Stomach (tissue), 9 donors: ENCODE data around the gene COG3. TPM values are rescaled to one million over a fixed set of nuclear protein-coding genes. Genes with fewer than 3 reads are reported as not detected.

ENCODE experiments used
- DNase-seq, 2 donors: peaks; one replicate each; pipeline versions ENCODE4 v3.0.0 to v3.0.0-alpha.2; 2013 to 2019
- H3K27ac ChIP-seq, 5 donors: fragments of 200-600 bp in 4 of 5; sonication (generic) in 4 of 5; one replicate each; pipeline ENCODE4 v1.5.1; 2013 to 2019; ENCODE audit warnings: mild to moderate bottlenecking in 1 of 5, moderate library complexity in 1 of 5
- H3K27me3 ChIP-seq, 3 donors: fragments of 200-600 bp; sonication (generic); one replicate each; pipeline ENCODE4 v1.5.1; 2017 to 2019; ENCODE audit warnings: mixed run types in 1 of 3
- H3K36me3 ChIP-seq, 4 donors: fragments of 200-600 bp; sonication (generic); 1 replicate in 3 of 4; 2 replicates in 1 of 4; pipeline ENCODE4 v1.5.1; 2016 to 2019
- H3K4me1 ChIP-seq, 4 donors: fragments of 200-600 bp; sonication (generic); one replicate each; pipeline ENCODE4 v1.5.1; 2016 to 2019
- H3K4me3 ChIP-seq, 4 donors: fragments of 200-600 bp; sonication (generic) in 3 of 4; one replicate each; pipeline ENCODE4 v1.5.1; 2016 to 2019; ENCODE audit warnings: mild to moderate bottlenecking in 1 of 4
- H3K9me3 ChIP-seq, 4 donors: fragments of 200-600 bp; sonication (generic); one replicate each; pipeline ENCODE4 v1.5.1; 2016 to 2019
- CTCF ChIP-seq, 7 experiments: fragments of 450-650 bp in 4 of 7; fragments of 200-600 bp in 3 of 7; sonication (generic) in 3 of 7; IDR thresholded peaks; one replicate each; pipeline ENCODE4 v1.5.1; 2016 to 2019; ENCODE audit warnings: antibody characterized with exemption in 7 of 7, control low read depth in 2 of 7, mild to moderate bottlenecking in 1 of 7
- EP300 ChIP-seq: sonication (generic); formaldehyde crosslinking; IDR thresholded peaks from one replicate; pipeline ENCODE4 v1.6.1; 2017; ENCODE audit warnings: antibody characterized with exemption
- POLR2A ChIP-seq, 4 donors: fragments of 450-650 bp; IDR thresholded peaks; one replicate each; pipeline ENCODE4 v1.6.1; 2016; ENCODE audit warnings: antibody characterized with exemption in 4 of 4, control low read depth in 2 of 4, mild to moderate bottlenecking in 1 of 4, moderate library complexity in 1 of 4
- POLR2AphosphoS5 ChIP-seq, 3 donors: sonication (generic); formaldehyde crosslinking; IDR thresholded peaks; one replicate each; pipeline ENCODE4 v1.6.1; 2016; ENCODE audit warnings: antibody characterized with exemption in 3 of 3
- WGBS, 5 donors: extraction: QIAGEN DNeasy Blood & Tissue Kit in 3 of 5; methylation state at CpG; one replicate each; pipeline versions ENCODE4 v1.1.5 to v1.1.7; 2013 to 2018; 5-methylcytosine and 5-hydroxymethylcytosine counted together
- intact Hi-C: fragments of 100-400 bp; cut with DNase I; formaldehyde crosslinking; loops from one replicate; pipeline ENCODE4 v1.15.1; 2023; ENCODE audit warnings: low total_unique reads
- polyA plus RNA-seq, 3 donors: library from polyadenylated mRNA; stranded (reverse); fragments of 200-250 nt; gene quantifications; one replicate each; pipeline ENCODE4 v1.2.3, GENCODE V29; 2013
- small RNA-seq, 4 donors: library from RNA; depleted of rRNA; stranded (forward); fragments of <200 nt; gene quantifications; one replicate each; pipeline ENCODE3, GENCODE V24; 2016
- total RNA-seq, 5 donors: library from RNA; depleted of rRNA; stranded (reverse); fragments of >200 nt; gene quantifications; one replicate each; pipeline versions ENCODE4 v1.1.0 to v1.2.3, GENCODE V29; 2014 to 2016
- donor health status: healthy with polysubstance abuse.
- donor health status: Bipolar disorder and iron deficiency.
- donor health status: healthy.

The COG3 gene
- total and polyA plus RNA-seq, 8 donors = 10.4 to 442 (median 39.7) TPM

- intact Hi-C loops = no loop called here
- WGBS, 5 donors = 41 to 58% (median 57%) methylated on average over 3 of the region's 3 CpGs
- TF ChIP-seq EP300 (no peak), POLR2A (IDR thresholded peaks at IDR 0.05) (no peak), POLR2AphosphoS5 (IDR thresholded peaks at IDR 0.05) (no peak), CTCF (IDR thresholded peaks at IDR 0.05) (no peak)
Observed at GRCh38 chr13:45582408-45583076, 117.8 kb downstream of the COG3 start.

GRCh38 chr13:45584816-45585215 lies 120.1 kb downstream of the COG3 start:
- no peak for TF ChIP-seq POLR2A (IDR thresholded peaks at IDR 0.05)
- TF ChIP-seq EP300 = no peak
- no peak for TF ChIP-seq POLR2AphosphoS5 (IDR thresholded peaks at IDR 0.05)
- TF ChIP-seq CTCF (IDR thresholded peaks at IDR 0.05) = no peak
- Histone ChIP-seq H3K9me3 (no peaks in the 10 kb centered on the region), H3K27ac (no peak overlapping the region), H3K36me3 (no peaks in the 10 kb centered on the region), H3K4me3 (no peak overlapping the region), H3K27me3 (peaks cover 0 to 14% (median 0%) of the 10 kb centered on the region in 3 donors), H3K4me1 (no peaks in the 10 kb centered on the region)
- peak in 1 of 2 donors; percentile 9 for DNase-seq
- intact Hi-C loops = no loop called here
- 71 to 88% (median 80%) methylated on average over 6 of the region's 6 CpGs for WGBS, 5 donors

More at GRCh38 chr13:45582408-45583076, 117.8 kb downstream of the COG3 start:
- no peak overlapping the region for H3K4me3 ChIP-seq
- H3K4me1 ChIP-seq = no peaks in the 10 kb centered on the region
- no peaks in the 10 kb centered on the region for H3K36me3 ChIP-seq
- H3K27ac ChIP-seq = no peak overlapping the region
- H3K27me3 ChIP-seq = peaks cover 0 to 14% (median 0%) of the 10 kb centered on the region in 3 donors
- no peaks in the 10 kb centered on the region for H3K9me3 ChIP-seq
- DNase-seq = no peak

Small RNAs within 50 kb of the gene (small RNA-seq; reads per million reads assigned to genes)
- gene RNA5SP27 = 0 reads per million in 4 donors
- gene TIMM9P3 = 0 reads per million in 4 donors

Other genes with a start within 250 kb of the COG3 start
- gene TPT1, start 123.8 kb upstream of the COG3 start, total RNA-seq = 1,000 to 10,000 TPM; 1,648 to 4,994 (median 2,507) TPM
- over 10,000 TPM in 2 of 3 donors, 1,000 to 10,000 TPM in 1; 7,500 to 11,714 (median 10,124) TPM for gene TPT1, start 123.8 kb upstream of the COG3 start, polyA plus RNA-seq
- 10 to 100 TPM in 2 of 5 donors, 1 to 10 TPM in 3; 3.5 to 51.9 (median 8.7) TPM for gene SLC25A30, start 46.6 kb upstream of the COG3 start, total RNA-seq
- 1 to 10 TPM; 2.9 to 7.4 (median 6.9) TPM for gene SLC25A30, start 46.6 kb upstream of the COG3 start, polyA plus RNA-seq
- not detected for gene ERICH6B, start 150.8 kb downstream of the COG3 start, total RNA-seq
- not detected for gene ERICH6B, start 150.8 kb downstream of the COG3 start, polyA plus RNA-seq
- gene CBY2, start 237.4 kb downstream of the COG3 start, total RNA-seq = not detected
- not detected for gene CBY2, start 237.4 kb downstream of the COG3 start, polyA plus RNA-seq